ENCODE results near the gene TBX18. TPM values are rescaled to one million over a fixed set of nuclear protein-coding genes. Genes with fewer than 3 reads are reported as not detected.

The TBX18 gene
- total and polyA plus RNA-seq, 8 donors = 0.12 to 4.6 (median 0.77) TPM; not detected in 4

GRCh38 chr6:84805145-84805544, 40.7 kb upstream of the TBX18 start:
- Histone ChIP-seq H3K4me3 (no peak overlapping the region), H3K9me3 (no peaks in the 10 kb centered on the region), H3K4me1 (no peaks in the 10 kb centered on the region), H3K27ac (no peak overlapping the region), H3K36me3 (no peaks in the 10 kb centered on the region), H3K27me3 (no peaks in the 10 kb centered on the region)
- no peak for DNase-seq
- WGBS, 5 donors = 45 to 65% (median 63%) methylated on average over 1 of the region's 1 CpG
- intact Hi-C loops (cut with DNase I; ENCODE audit: low total_unique reads) = no loop called here
- TF ChIP-seq POLR2A (IDR thresholded peaks at IDR 0.05) (no peak), POLR2AphosphoS5 (IDR thresholded peaks at IDR 0.05) (no peak), EP300 (IDR thresholded peaks at IDR 0.05) (no peak)
- TF ChIP-seq, protein P1, sequence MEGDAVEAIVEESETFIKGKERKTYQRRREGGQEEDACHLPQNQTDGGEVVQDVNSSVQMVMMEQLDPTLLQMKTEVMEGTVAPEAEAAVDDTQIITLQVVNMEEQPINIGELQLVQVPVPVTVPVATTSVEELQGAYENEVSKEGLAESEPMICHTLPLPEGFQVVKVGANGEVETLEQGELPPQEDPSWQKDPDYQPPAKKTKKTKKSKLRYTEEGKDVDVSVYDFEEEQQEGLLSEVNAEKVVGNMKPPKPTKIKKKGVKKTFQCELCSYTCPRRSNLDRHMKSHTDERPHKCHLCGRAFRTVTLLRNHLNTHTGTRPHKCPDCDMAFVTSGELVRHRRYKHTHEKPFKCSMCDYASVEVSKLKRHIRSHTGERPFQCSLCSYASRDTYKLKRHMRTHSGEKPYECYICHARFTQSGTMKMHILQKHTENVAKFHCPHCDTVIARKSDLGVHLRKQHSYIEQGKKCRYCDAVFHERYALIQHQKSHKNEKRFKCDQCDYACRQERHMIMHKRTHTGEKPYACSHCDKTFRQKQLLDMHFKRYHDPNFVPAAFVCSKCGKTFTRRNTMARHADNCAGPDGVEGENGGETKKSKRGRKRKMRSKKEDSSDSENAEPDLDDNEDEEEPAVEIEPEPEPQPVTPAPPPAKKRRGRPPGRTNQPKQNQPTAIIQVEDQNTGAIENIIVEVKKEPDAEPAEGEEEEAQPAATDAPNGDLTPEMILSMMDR (IDR thresholded peaks at IDR 0.05) = no peak

GRCh38 chr6:84804720-84805119, 40.3 kb upstream of the TBX18 start:
- WGBS, 5 donors = 74 to 87% (median 85%) methylated on average over 3 of the region's 3 CpGs
- intact Hi-C loops (cut with DNase I; ENCODE audit: low total_unique reads) = no loop called here
- H3K4me1 ChIP-seq = no peaks in the 10 kb centered on the region
- DNase-seq = no peak
- TF ChIP-seq, protein P1 (IDR thresholded peaks at IDR 0.05) = no peak
- no peak for TF ChIP-seq POLR2AphosphoS5 (IDR thresholded peaks at IDR 0.05)
- no peak for TF ChIP-seq EP300 (IDR thresholded peaks at IDR 0.05)
- TF ChIP-seq POLR2A (IDR thresholded peaks at IDR 0.05) = no peak
- no peaks in the 10 kb centered on the region for H3K27me3 ChIP-seq
- no peaks in the 10 kb centered on the region for H3K9me3 ChIP-seq
- H3K4me3 ChIP-seq = no peak overlapping the region
- H3K36me3 ChIP-seq = no peaks in the 10 kb centered on the region
- H3K27ac ChIP-seq = no peak overlapping the region

- Histone ChIP-seq H3K4me3 (no peak overlapping the region), H3K36me3 (no peaks in the 10 kb centered on the region), H3K4me1 (no peaks in the 10 kb centered on the region), H3K27me3 (no peaks in the 10 kb centered on the region), H3K9me3 (peaks cover 0 to 3% (median 0%) of the 10 kb centered on the region in 4 donors), H3K27ac (no peak overlapping the region)
- intact Hi-C loops (cut with DNase I; ENCODE audit: low total_unique reads) = no loop called here
- 60 to 72% (median 65%) methylated on average over 3 of the region's 3 CpGs for WGBS, 5 donors
- DNase-seq = no peak
- TF ChIP-seq POLR2A (IDR thresholded peaks at IDR 0.05) = no peak
- no peak for TF ChIP-seq POLR2AphosphoS5 (IDR thresholded peaks at IDR 0.05)
- no peak for TF ChIP-seq EP300 (IDR thresholded peaks at IDR 0.05)
- TF ChIP-seq, protein P1 (IDR thresholded peaks at IDR 0.05) = no peak
Measured at GRCh38 chr6:84801250-84801649, 36.9 kb upstream of the TBX18 start.

DNA sequence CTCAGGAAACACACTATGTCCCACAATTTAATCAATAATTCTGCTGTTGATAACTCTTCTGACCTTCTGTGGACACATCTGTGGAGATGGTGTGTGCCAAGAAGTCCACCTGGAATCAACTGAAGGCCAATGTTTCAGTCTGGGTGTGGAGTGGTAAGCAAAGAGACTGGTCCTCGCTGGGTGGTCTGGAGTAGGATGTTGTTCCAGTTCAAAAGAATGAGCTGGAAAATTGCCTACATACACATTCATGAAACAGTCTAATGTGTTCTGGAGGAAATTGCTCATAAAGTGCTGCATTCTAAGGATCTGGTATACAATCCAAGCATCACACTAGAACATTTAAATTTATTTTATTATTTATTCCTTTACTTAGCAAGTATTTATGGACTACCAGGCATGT, 33.9 kb upstream of the TBX18 start:
- H3K4me1 ChIP-seq = no peaks in the 10 kb centered on the region
- 45 to 62% (median 50%) methylated on average over 1 of the region's 1 CpG for WGBS, 5 donors
- no peak overlapping the region for H3K27ac ChIP-seq
- peaks cover 0 to 4% (median 0%) of the 10 kb centered on the region in 4 donors for H3K9me3 ChIP-seq
- DNase-seq = peak in 1 of 2 donors; percentile 19
- intact Hi-C loops (cut with DNase I; ENCODE audit: low total_unique reads) = no loop called here
- no peaks in the 10 kb centered on the region for H3K36me3 ChIP-seq
- H3K4me3 ChIP-seq = no peak overlapping the region
- TF ChIP-seq POLR2AphosphoS5 (IDR thresholded peaks at IDR 0.05) (no peak), EP300 (IDR thresholded peaks at IDR 0.05) (no peak), POLR2A (IDR thresholded peaks at IDR 0.05) (no peak)
- TF ChIP-seq, protein P1 (IDR thresholded peaks at IDR 0.05) = no peak
- H3K27me3 ChIP-seq = no peaks in the 10 kb centered on the region
